Activated CD4-positive, alpha-beta T cell treated with anti-CD3 and anti-CD28 coated beads, Interleukin-2, amount 50 U/mL, for 48 hours (primary cell): ENCODE data around the gene PDGFC.

Source experiments
- DNase-seq, 2 experiments: peaks; one replicate each; pipeline ENCODE4 v3.0.0-alpha.2; 2020

PDGFC gene

GRCh38 chr4:156778093-156778492, 193.5 kb downstream of the PDGFC start:
- DNase-seq, result no peak

GRCh38 chr4:156775813-156776212, 195.8 kb downstream of the PDGFC start:
- DNase-seq, result no peak

GRCh38 chr4:156774422-156774821, 197.2 kb downstream of the PDGFC start:
- no peak for DNase-seq

GRCh38 chr4:156773648-156774357, 197.8 kb downstream of the PDGFC start:
- DNase-seq, result no peak

- DNase-seq, result no peak
Measured at GRCh38 chr4:156771171-156771837, 200.3 kb downstream of the PDGFC start.

- DNase-seq, result no peak
Measured at GRCh38 chr4:156770140-156770539, 201.5 kb downstream of the PDGFC start.

GRCh38 chr4:156767911-156768415, 203.6 kb downstream of the PDGFC start:
- no peak for DNase-seq

GRCh38 chr4:156766846-156767245, 204.8 kb downstream of the PDGFC start:
- no peak for DNase-seq

GRCh38 chr4:156765277-156765676, 206.3 kb downstream of the PDGFC start:
- no peak for DNase-seq

GRCh38 chr4:156764846-156765245, 206.8 kb downstream of the PDGFC start:
- no peak for DNase-seq

- no peak for DNase-seq
Measured at GRCh38 chr4:156764145-156764544, 207.5 kb downstream of the PDGFC start.

- no peak for DNase-seq
Measured at GRCh38 chr4:156763511-156763910, 208.1 kb downstream of the PDGFC start.

GRCh38 chr4:156762851-156763250, 208.7 kb downstream of the PDGFC start:
- no peak for DNase-seq

GRCh38 chr4:156756118-156756517, 215.5 kb downstream of the PDGFC start:
- DNase-seq, result no peak

GRCh38 chr4:156754832-156755570, 216.6 kb downstream of the PDGFC start:
- no peak for DNase-seq

GRCh38 chr4:156751486-156751885, 220.1 kb downstream of the PDGFC start:
- no peak for DNase-seq

GRCh38 chr4:156749426-156750403, 221.9 kb downstream of the PDGFC start:
- no peak for DNase-seq

- no peak for DNase-seq
Measured at GRCh38 chr4:156746111-156746510, 225.5 kb downstream of the PDGFC start.

GRCh38 chr4:156738766-156739165, 232.8 kb downstream of the PDGFC start:
- DNase-seq, result no peak

GRCh38 chr4:156734965-156735895, 236.4 kb downstream of the PDGFC start:
- DNase-seq, result no peak

- DNase-seq, result no peak
Measured at GRCh38 chr4:156733582-156733981, 238.0 kb downstream of the PDGFC start.
